PFSK-1 (cell line): ENCODE data around the gene CCT4.

Experiments
- FOXP2 ChIP-seq: optimal IDR thresholded peaks from 2 replicates; pipeline ENCODE3; 2011; ENCODE audit warnings: borderline replicate concordance, control low read depth, inconsistent platforms; ENCODE audit not compliant: insufficient read depth; ENCODE audit errors: extremely low read length, extremely low read depth
- POLR2AphosphoS5 ChIP-seq: IDR thresholded peaks from 2 replicates; pipeline ENCODE4 v1.6.1; 2012; ENCODE audit warnings: low read depth, mild to moderate bottlenecking, control low read depth, low read length, moderate library complexity
- REST ChIP-seq, 2 experiments: IDR thresholded peaks; 2 replicates each; pipeline versions ENCODE4 v1.6.1 to v1.8.0; 2011 to 2012; ENCODE audit warnings: low read depth in 2 of 2, low read length in 2 of 2, control low read depth in 1 of 2, inconsistent platforms in 1 of 2, mild to moderate bottlenecking in 1 of 2, moderate library complexity in 1 of 2; ENCODE audit not compliant: insufficient read depth in 1 of 2
- SIN3A ChIP-seq: IDR thresholded peaks from 2 replicates; pipeline ENCODE4 v1.6.1; 2012; ENCODE audit warnings: mild to moderate bottlenecking, low read length, moderate library complexity, borderline replicate concordance; ENCODE audit not compliant: insufficient read depth
- TAF1 ChIP-seq: IDR thresholded peaks from 2 replicates; pipeline ENCODE4 v1.6.1; 2012; ENCODE audit warnings: low read length, control low read depth, borderline replicate concordance; ENCODE audit not compliant: insufficient read depth

DNA sequence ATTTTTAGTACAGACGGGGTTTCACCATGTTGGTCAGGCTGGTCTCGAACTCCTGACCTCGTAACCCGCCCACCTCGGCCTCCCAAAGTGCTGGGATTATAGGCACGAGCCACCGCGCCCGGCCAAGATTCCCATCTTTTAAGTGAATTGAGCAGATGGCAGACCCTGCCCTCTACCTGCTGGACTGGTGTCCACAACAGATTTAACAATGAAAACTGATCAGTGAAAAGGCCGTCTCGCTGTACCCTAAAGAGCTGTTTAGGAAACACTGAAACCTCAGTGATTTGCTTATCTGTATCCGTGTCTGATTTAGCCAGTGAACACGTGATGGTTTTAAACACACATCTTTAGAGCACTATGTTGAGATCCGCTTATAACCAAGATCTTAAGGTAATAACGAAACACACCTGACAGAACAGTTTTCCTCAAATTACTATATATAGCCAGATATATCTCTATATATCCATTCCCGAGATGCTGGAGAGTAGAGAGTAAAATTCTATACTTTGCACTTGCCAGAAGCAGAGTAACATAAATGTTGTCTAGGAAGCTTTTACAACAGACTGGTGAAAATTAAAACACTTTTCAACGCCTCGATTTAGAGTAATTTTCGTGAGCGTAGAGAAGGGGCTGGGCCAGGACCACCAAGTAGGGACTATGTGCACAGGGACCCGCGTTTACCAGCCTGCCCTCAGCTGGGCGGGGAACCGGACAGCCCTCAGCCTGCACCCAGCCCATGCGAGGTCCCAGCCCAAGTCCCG lies 35.2 kb downstream of the CCT4 start:
- no peak for TF ChIP-seq REST (IDR thresholded peaks at IDR 0.05; ENCODE audit: insufficient read depth in 1 of 2, low read depth in 2 of 2, low read length in 2 of 2)
- TF ChIP-seq POLR2AphosphoS5, result no peak
- TF ChIP-seq TAF1, result no peak
- no peak for TF ChIP-seq SIN3A
- TF ChIP-seq FOXP2, result no peak
